WI38 (cell line): ENCODE results near the gene PEAK1.
A peak's percentile ranks its signal among the peaks of the same experiment; 100 is the strongest.

Experiments
- H3K4me3 ChIP-seq: 2 replicates; pipeline ENCODE4 v1.5.1; 2011; ENCODE audit warnings: low read depth, mild to moderate bottlenecking, control low read depth, low read length
- TF ChIP-seq, protein P1 (sequence below): IDR thresholded peaks from 2 replicates; pipeline ENCODE4 v1.5.1; 2012; ENCODE audit warnings: low read depth, mild to moderate bottlenecking, control low read depth, low read length

Gene PEAK1, protein sequence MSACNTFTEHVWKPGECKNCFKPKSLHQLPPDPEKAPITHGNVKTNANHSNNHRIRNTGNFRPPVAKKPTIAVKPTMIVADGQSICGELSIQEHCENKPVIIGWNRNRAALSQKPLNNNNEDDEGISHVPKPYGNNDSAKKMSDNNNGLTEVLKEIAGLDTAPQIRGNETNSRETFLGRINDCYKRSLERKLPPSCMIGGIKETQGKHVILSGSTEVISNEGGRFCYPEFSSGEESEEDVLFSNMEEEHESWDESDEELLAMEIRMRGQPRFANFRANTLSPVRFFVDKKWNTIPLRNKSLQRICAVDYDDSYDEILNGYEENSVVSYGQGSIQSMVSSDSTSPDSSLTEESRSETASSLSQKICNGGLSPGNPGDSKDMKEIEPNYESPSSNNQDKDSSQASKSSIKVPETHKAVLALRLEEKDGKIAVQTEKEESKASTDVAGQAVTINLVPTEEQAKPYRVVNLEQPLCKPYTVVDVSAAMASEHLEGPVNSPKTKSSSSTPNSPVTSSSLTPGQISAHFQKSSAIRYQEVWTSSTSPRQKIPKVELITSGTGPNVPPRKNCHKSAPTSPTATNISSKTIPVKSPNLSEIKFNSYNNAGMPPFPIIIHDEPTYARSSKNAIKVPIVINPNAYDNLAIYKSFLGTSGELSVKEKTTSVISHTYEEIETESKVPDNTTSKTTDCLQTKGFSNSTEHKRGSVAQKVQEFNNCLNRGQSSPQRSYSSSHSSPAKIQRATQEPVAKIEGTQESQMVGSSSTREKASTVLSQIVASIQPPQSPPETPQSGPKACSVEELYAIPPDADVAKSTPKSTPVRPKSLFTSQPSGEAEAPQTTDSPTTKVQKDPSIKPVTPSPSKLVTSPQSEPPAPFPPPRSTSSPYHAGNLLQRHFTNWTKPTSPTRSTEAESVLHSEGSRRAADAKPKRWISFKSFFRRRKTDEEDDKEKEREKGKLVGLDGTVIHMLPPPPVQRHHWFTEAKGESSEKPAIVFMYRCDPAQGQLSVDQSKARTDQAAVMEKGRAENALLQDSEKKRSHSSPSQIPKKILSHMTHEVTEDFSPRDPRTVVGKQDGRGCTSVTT (N-terminal part only)

DNA sequence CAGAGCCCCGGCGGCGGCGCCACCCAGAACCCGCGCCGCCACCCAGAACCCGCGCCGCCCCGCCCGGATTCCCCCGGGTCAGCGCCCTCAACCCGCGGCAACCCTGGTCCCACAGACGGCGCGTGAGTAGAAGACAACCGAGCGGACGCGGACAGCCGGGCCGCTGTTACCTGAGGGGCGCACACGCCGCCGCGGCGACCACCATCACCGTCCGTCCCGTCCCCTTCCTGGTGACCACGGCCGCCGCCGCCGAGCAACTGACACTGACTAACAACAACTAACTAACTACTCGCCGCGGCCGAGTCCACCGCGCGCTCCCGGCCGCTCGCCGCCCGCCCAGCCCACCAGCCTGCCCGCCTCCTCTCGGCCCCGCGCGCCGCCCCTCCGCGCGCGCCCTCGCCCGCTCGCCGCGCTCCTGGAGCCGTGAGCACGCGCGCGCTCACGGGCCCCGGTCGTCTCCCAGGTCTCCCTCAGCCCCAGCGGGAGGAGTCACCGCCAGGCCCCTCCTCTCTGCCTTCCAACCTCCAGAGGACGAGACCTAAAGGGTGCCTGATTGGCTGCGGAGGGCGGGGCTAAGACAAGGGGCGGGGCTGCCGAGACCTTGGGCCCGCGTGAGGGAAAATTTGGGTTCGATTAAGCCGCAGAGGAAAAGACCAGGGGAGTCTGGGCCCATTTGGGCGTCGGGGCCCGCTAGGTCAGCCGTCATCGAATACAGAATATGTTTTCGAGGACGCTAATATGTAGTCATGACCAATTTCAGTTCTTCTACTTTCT, at the start of gene PEAK1:
Gene PEAK1 (minus strand): TSS at position 269 of the 774 bp plus-strand sequence. CDS start 238,178 bp downstream, outside the sequence.
- peak within 1 kb of the TSS; percentile 92 for H3K4me3 ChIP-seq
- TF ChIP-seq, protein P1, sequence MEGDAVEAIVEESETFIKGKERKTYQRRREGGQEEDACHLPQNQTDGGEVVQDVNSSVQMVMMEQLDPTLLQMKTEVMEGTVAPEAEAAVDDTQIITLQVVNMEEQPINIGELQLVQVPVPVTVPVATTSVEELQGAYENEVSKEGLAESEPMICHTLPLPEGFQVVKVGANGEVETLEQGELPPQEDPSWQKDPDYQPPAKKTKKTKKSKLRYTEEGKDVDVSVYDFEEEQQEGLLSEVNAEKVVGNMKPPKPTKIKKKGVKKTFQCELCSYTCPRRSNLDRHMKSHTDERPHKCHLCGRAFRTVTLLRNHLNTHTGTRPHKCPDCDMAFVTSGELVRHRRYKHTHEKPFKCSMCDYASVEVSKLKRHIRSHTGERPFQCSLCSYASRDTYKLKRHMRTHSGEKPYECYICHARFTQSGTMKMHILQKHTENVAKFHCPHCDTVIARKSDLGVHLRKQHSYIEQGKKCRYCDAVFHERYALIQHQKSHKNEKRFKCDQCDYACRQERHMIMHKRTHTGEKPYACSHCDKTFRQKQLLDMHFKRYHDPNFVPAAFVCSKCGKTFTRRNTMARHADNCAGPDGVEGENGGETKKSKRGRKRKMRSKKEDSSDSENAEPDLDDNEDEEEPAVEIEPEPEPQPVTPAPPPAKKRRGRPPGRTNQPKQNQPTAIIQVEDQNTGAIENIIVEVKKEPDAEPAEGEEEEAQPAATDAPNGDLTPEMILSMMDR: no peak

DNA sequence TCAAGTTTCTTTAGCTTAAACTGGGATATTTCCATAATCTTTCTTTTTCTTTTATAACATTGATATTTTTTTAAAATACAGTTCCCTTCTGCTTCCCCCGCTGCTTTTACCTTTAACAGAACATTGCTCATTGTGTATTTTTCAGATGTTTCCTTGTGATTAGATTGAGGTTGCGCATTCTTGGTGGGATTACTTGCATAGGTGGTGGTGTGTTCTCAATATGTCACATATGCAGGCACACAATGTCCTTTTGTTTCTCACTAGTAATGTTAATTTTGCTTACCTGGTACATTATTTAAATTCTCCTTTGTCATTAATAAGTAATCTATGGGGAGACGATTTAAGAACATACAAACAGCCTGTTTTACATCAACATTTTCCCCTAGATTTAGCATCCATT, 49.0 kb upstream of the PEAK1 start:
- H3K4me3 ChIP-seq: no peak overlapping the region
- TF ChIP-seq, protein P1: no peak

DNA sequence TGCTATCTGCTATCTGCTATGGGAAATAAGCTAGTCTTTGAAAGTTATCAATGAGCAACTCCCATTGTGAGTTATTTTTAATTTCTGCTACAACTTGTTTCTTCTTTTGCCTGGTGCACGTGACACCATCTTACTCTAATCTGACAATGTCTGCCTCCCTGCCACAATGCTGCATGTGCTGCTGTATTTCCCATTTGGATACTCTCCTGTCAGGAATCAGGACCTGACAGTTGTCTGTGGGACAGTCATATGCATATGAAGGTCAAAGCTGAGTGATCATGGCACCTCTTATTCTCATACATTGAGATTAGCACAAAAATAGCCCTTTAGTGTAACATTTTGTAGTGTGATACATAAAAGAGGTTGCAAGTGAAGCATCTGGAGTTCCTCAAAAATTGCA, 46.6 kb upstream of the PEAK1 start:
- H3K4me3 ChIP-seq: no peak overlapping the region
- TF ChIP-seq, protein P1: no peak

DNA sequence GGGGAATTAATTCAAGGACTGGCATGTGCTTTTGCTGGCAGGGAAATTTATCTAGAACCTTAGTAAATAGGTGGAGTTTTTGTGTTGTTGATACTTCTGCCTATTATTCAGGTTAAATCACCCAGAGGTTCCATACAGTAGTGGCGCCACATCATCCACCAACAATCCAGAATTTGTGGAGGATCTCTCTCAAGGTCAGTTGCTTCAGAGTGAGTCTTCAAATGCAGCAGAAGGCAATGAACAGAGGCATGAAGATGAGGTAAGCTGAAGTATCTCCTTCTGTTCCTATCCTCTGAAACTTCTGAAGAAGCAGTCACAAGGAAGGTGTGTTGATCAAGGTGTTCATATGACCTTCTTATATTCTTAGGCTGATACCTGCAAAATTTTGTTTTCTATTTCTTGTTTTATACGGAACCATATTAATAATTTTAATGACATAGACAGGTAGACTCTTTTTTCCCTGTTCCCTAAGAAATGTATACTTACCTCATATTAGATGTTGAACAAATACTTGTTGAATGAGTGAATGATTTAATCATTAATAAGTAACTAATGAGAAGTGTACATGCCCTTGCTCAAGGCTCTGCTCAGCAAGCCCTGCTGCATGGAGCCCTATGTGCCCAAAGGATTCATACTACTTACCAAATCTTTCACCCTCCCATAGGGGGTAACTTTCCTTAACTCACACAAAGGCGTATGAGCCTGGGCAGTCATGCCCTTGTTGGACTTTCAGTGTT, 44.4 kb upstream of the PEAK1 start:
- H3K4me3 ChIP-seq: no peak overlapping the region
- TF ChIP-seq, protein P1: no peak

DNA sequence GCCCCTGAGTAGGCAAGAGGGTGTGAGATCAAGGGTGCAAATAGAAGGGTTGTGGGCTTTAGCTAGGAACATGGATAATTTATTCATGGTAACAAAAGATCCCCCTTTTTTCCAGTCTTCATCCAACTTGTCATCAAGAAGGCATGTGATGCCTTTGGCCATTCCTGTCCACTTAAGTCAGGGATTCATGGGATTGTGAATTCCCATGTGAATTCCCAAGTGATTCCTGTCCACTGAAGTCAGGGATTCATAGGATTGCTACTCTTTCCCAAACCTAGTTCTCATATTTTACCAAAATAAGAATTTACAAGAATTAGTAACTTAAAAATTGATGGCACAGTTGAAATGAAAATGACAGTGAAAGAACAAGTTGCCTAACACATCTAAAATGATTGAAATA, 41.6 kb upstream of the PEAK1 start:
- TF ChIP-seq, protein P1: no peak
- H3K4me3 ChIP-seq: no peak overlapping the region

DNA sequence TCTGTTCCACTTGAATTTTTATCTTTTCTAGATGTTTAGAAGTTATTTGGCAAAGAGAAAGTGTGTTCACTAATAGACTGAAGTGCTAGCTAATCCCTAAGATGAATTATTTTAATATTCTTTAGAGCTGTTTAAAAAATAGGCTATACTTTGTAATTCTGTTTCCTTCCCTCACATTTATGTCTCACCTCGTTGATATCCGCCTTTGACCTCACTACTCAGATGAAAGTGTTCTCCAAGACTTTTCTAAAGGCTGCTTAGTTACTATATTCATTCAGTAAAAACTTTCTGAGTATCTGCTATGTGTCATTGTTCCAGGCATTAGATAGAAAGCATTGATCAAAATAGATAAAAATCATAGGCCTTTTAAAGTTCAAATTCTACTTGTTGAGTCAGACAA, 39.1 kb upstream of the PEAK1 start:
- TF ChIP-seq, protein P1: no peak

More for the DNA sequence above, 39.1 kb upstream of the PEAK1 start:
- no peak overlapping the region for H3K4me3 ChIP-seq
